Endodermal cell (in vitro differentiated cells): ENCODE measurements around the gene PARP1. TPM values are rescaled to one million over a fixed set of nuclear protein-coding genes. Genes with fewer than 3 reads are reported as not detected.

Source experiments
- DNase-seq: peaks from one replicate; pipeline ENCODE4 v3.0.0-alpha.2; 2017
- H3K27ac ChIP-seq: 2 replicates; pipeline ENCODE4 v1.5.1; 2013; ENCODE audit warnings: mild to moderate bottlenecking, low read depth, low read length, moderate library complexity
- H3K27me3 ChIP-seq: 2 replicates; pipeline ENCODE4 v1.6.1; 2013; ENCODE audit warnings: mild to moderate bottlenecking, low read length, moderate library complexity; ENCODE audit not compliant: insufficient read depth, control insufficient read depth, poor library complexity, severe bottlenecking
- H3K36me3 ChIP-seq: 2 replicates; pipeline ENCODE4 v1.7.0; 2013; ENCODE audit warnings: mild to moderate bottlenecking, low read length, moderate library complexity; ENCODE audit not compliant: control insufficient read depth, insufficient read depth
- H3K4me1 ChIP-seq: one replicate; pipeline ENCODE4 v1.7.0; 2013; ENCODE audit warnings: low read length; ENCODE audit not compliant: control insufficient read depth, insufficient read depth
- H3K4me3 ChIP-seq: 2 replicates; pipeline ENCODE4 v1.5.1; 2013; ENCODE audit warnings: mild to moderate bottlenecking, low read length, moderate library complexity
- H3K9ac ChIP-seq: 2 replicates; pipeline ENCODE4 v1.6.1; 2013; ENCODE audit warnings: mild to moderate bottlenecking, low read length, moderate library complexity; ENCODE audit not compliant: poor library complexity, severe bottlenecking; ENCODE audit errors: extremely low read depth
- H3K9me3 ChIP-seq: 2 replicates; pipeline ENCODE4 v1.6.1; 2013; ENCODE audit warnings: mild to moderate bottlenecking, low read length, moderate library complexity; ENCODE audit not compliant: control insufficient read depth
- H3K27ac Mint-ChIP-seq: 2 replicates; pipeline ENCODE4 v1.8.0; 2020; ENCODE audit warnings: mixed read lengths
- H3K27me3 Mint-ChIP-seq: 2 replicates; pipeline ENCODE4 v1.8.0; 2021; ENCODE audit warnings: mild to moderate bottlenecking, mixed read lengths; ENCODE audit not compliant: insufficient read depth
- H3K36me3 Mint-ChIP-seq: 2 replicates; pipeline ENCODE4 v1.8.0; 2020; ENCODE audit warnings: low read depth, mixed read lengths
- H3K4me1 Mint-ChIP-seq: 2 replicates; pipeline ENCODE4 v1.8.0; 2020; ENCODE audit warnings: mixed read lengths
- H3K4me3 Mint-ChIP-seq: 2 replicates; pipeline ENCODE4 v1.8.0; 2020; ENCODE audit warnings: mild to moderate bottlenecking, moderate library complexity, mixed read lengths
- H3K9me3 Mint-ChIP-seq: 2 replicates; pipeline ENCODE4 v1.8.0; 2020; ENCODE audit warnings: mild to moderate bottlenecking, mixed read lengths
- WGBS, 2 experiments: methylation state at CpG; one replicate each; pipeline versions ENCODE4 v1.1.5 to v1.1.7; 2013; ENCODE audit warnings: missing lambda C conversion rate in 2 of 2, mixed read lengths in 1 of 2; ENCODE audit not compliant: insufficient coverage in 1 of 2, insufficient read length in 1 of 2; 5-methylcytosine and 5-hydroxymethylcytosine counted together
- total RNA-seq, 2 donors: library from RNA; stranded (reverse); fragmentation: NEBNext Ultra II Directional in 1 of 2; extraction: Animal tissue kit (Norgen Biotek cat#: 25700) in 1 of 2; gene quantifications; 2 replicates in 1 of 2; 3 replicates in 1 of 2; pipeline ENCODE4 v1.2.1, GENCODE V29; 2021
- TF ChIP-seq, protein P1 (sequence below): fragments of 200-600 bp; sonication (generic); conservative IDR thresholded peaks from 2 replicates; pipeline ENCODE4 v1.5.0; 2021; ENCODE audit warnings: antibody characterized with exemption, mild to moderate bottlenecking

The PARP1 gene
- total RNA-seq, 2 donors from 2014 or later = 170 to 173 TPM

DNA sequence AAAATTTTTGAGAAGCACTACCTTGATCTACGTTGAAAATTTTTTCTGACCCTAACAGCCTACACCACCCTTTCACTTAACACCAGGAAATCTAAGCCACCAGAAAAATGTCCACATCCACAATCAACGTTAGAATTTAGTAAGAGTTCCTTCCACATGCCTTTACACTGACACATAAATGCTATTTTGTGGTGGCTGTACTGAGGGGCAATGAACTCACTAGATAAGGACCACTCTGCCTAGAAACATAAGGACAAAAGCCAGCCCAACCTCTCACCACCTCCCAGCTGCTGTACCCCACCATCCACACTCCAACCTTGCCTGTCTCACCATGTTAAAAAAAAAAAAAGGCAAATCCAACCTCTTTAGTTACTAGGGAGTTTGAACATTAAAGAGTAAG is 29.8 kb downstream of the PARP1 start:
- no peak overlapping the region for H3K4me3 Mint-ChIP-seq
- H3K4me1 ChIP-seq = no peaks in the 10 kb centered on the region
- TF ChIP-seq, protein P1, sequence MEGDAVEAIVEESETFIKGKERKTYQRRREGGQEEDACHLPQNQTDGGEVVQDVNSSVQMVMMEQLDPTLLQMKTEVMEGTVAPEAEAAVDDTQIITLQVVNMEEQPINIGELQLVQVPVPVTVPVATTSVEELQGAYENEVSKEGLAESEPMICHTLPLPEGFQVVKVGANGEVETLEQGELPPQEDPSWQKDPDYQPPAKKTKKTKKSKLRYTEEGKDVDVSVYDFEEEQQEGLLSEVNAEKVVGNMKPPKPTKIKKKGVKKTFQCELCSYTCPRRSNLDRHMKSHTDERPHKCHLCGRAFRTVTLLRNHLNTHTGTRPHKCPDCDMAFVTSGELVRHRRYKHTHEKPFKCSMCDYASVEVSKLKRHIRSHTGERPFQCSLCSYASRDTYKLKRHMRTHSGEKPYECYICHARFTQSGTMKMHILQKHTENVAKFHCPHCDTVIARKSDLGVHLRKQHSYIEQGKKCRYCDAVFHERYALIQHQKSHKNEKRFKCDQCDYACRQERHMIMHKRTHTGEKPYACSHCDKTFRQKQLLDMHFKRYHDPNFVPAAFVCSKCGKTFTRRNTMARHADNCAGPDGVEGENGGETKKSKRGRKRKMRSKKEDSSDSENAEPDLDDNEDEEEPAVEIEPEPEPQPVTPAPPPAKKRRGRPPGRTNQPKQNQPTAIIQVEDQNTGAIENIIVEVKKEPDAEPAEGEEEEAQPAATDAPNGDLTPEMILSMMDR = no peak
- H3K36me3 ChIP-seq = peaks cover 100% of the 10 kb centered on the region
- no peak overlapping the region for H3K27ac Mint-ChIP-seq
- WGBS, 2 experiments = 88 to 99% methylated on average over 1 to 2 of the region's 2 CpGs
- no peaks in the 10 kb centered on the region for H3K9me3 Mint-ChIP-seq
- no peak for DNase-seq
- H3K9ac ChIP-seq = no peak overlapping the region
- no peak overlapping the region for H3K4me3 ChIP-seq
- H3K27ac ChIP-seq = no peak overlapping the region
- no peaks in the 10 kb centered on the region for H3K4me1 Mint-ChIP-seq
- H3K36me3 Mint-ChIP-seq = peaks cover 83% of the 10 kb centered on the region
- no peaks in the 10 kb centered on the region for H3K27me3 ChIP-seq
- no peaks in the 10 kb centered on the region for H3K9me3 ChIP-seq
- H3K27me3 Mint-ChIP-seq = no peaks in the 10 kb centered on the region

DNA sequence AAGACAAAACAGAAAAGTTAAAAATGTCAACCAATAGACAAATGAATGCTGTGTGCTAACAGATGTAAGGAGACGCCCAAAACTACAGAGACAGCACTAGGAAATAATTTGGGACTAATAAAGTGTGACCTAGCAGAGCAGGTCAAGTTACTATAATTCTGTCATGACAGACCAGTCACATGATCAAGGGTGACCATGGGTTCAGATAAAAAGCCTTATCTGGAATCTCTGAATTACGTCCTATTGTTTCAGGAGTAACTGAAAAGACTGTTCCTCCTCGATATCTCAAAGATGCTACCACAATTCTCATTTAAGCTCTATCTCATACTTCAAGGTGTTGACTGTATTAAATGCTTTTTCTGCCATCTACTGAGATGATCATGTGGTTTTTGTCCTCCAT is 31.6 kb downstream of the PARP1 start:
- no peak overlapping the region for H3K9ac ChIP-seq
- Mint-ChIP-seq H3K27ac (no peak overlapping the region), H3K9me3 (no peaks in the 10 kb centered on the region), H3K4me1 (no peaks in the 10 kb centered on the region), H3K36me3 (peaks cover 81% of the 10 kb centered on the region), H3K4me3 (no peak overlapping the region), H3K27me3 (no peaks in the 10 kb centered on the region)
- no peaks in the 10 kb centered on the region for H3K9me3 ChIP-seq
- WGBS, 2 experiments = 92 to 93% methylated on average over 3 of the region's 3 CpGs
- TF ChIP-seq, protein P1 = no peak
- H3K36me3 ChIP-seq = peaks cover 98% of the 10 kb centered on the region
- DNase-seq = no peak
- H3K27me3 ChIP-seq = no peaks in the 10 kb centered on the region
- H3K4me1 ChIP-seq = no peaks in the 10 kb centered on the region
- no peak overlapping the region for H3K27ac ChIP-seq
- H3K4me3 ChIP-seq = no peak overlapping the region

DNA sequence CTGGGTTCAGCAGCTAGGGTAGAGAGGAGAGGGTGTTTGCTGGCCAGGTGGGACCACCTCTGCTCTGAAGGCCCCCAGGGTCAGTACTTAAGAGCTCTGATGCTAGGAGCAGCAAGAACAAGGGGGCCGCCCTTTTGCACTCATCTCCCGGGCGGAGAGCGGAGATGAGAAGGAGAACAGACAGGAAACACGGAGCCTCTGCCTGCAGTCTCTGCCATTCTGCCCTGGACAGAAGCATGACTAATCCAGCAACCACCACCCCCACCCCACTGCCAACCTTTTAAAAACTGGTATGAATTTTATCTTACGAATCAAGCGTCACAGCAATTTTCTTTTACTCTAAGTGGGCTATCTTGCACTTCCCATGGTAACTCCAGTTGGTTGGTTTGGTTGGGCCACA is 34.5 kb downstream of the PARP1 start:
- 85 to 100% methylated on average over 1 to 7 of the region's 7 CpGs for WGBS, 2 experiments
- Histone ChIP-seq H3K36me3 (peaks cover 95% of the 10 kb centered on the region), H3K9me3 (no peaks in the 10 kb centered on the region), H3K27me3 (no peaks in the 10 kb centered on the region), H3K9ac (no peak overlapping the region), H3K27ac (no peak overlapping the region), H3K4me1 (no peaks in the 10 kb centered on the region), H3K4me3 (no peak overlapping the region)
- no peak for DNase-seq
- Mint-ChIP-seq H3K36me3 (peaks cover 77% of the 10 kb centered on the region), H3K4me3 (no peak overlapping the region), H3K4me1 (no peaks in the 10 kb centered on the region), H3K27ac (peak overlapping the region; percentile 26), H3K9me3 (no peaks in the 10 kb centered on the region), H3K27me3 (no peaks in the 10 kb centered on the region)
- TF ChIP-seq, protein P1 = no peak
